SK-N-SH (cell line): ENCODE data around the gene BMPR1A. TPM values are rescaled to one million over a fixed set of nuclear protein-coding genes. Genes with fewer than 3 reads are reported as not detected.

Source experiments
- CTCF ChIA-PET: fragments of 300-600, 350-600 bp; formaldehyde crosslinking; extraction: SDS; loops from one replicate; lab custom pipeline; 2021; lab: Yijun Ruan, JAX
- POLR2A ChIA-PET: fragments of 350-600 bp; sonication (Branson Sonifier 250); formaldehyde crosslinking; extraction: SDS; loops from one replicate; lab custom pipeline; 2020; ENCODE audit warnings: antibody characterized with exemption, inconsistent platforms; lab: Yijun Ruan, JAX
- DNase-seq: peaks from one replicate; pipeline ENCODE4 v3.0.0; 2012
- H2AFZ ChIP-seq: fragments of 200-600 bp; sonication (generic); 2 replicates; pipeline ENCODE4 v1.8.1; 2016; ENCODE audit warnings: antibody characterized with exemption, mild to moderate bottlenecking, low read depth
- H3F3A ChIP-seq: fragments of 200-600 bp; sonication (generic); replicated peaks from 2 replicates; pipeline ENCODE3; 2016; ENCODE audit warnings: antibody characterized with exemption, mild to moderate bottlenecking; ENCODE audit not compliant: insufficient read depth
- H3K27ac ChIP-seq, 2 experiments: fragments of 200-500 bp in 1 of 2; fragments of 200-600 bp in 1 of 2; sonication (Bioruptor generic) in 1 of 2; sonication (generic), shearing (Covaris generic) in 1 of 2; 2 replicates each; pipeline versions ENCODE4 v1.5.1 to v1.6.1; 2014 to 2016; ENCODE audit warnings: low read depth in 2 of 2, inconsistent platforms in 1 of 2, low read length in 1 of 2, mild to moderate bottlenecking in 1 of 2, mixed read lengths in 1 of 2
- H3K27me3 ChIP-seq: fragments of 200-600 bp; sonication (generic), shearing (Covaris generic); 2 replicates; pipeline ENCODE4 v1.6.1; 2016; ENCODE audit warnings: mixed run types; ENCODE audit not compliant: insufficient read depth
- H3K36me3 ChIP-seq, 2 experiments: fragments of 200-500 bp in 1 of 2; fragments of 200-600 bp in 1 of 2; sonication (Bioruptor generic) in 1 of 2; sonication (generic) in 1 of 2; replicated peaks in 1 of 2; 2 replicates each; pipeline versions ENCODE3 to v1.5.1; 2014 to 2016; ENCODE audit warnings: low read length in 1 of 2, mild to moderate bottlenecking in 1 of 2; ENCODE audit not compliant: insufficient read depth in 2 of 2, control insufficient read depth in 1 of 2
- H3K4me1 ChIP-seq, 2 experiments: fragments of 200-500 bp in 1 of 2; fragments of 200-600 bp in 1 of 2; sonication (Bioruptor generic) in 1 of 2; sonication (generic), shearing (Covaris generic) in 1 of 2; 2 replicates each; pipeline versions ENCODE4 v1.5.1 to v1.6.1; 2014 to 2016; ENCODE audit warnings: low read depth in 1 of 2, low read length in 1 of 2, mixed run types in 1 of 2; ENCODE audit not compliant: insufficient read depth in 2 of 2, control insufficient read depth in 1 of 2
- H3K4me2 ChIP-seq: fragments of 200-600 bp; sonication (generic), shearing (Covaris generic); 2 replicates; pipeline ENCODE4 v1.6.1; 2017; ENCODE audit warnings: mixed run types
- H3K4me3 ChIP-seq, 2 experiments: fragments of 200-500 bp in 1 of 2; fragments of 200-600 bp in 1 of 2; sonication (Bioruptor generic) in 1 of 2; sonication (generic), shearing (Covaris generic) in 1 of 2; 2 replicates each; pipeline versions ENCODE4 v1.5.1 to v1.8.1; 2014 to 2016; ENCODE audit warnings: low read depth in 2 of 2, inconsistent platforms in 1 of 2, low read length in 1 of 2, mild to moderate bottlenecking in 1 of 2, mixed read lengths in 1 of 2, moderate library complexity in 1 of 2
- H3K79me2 ChIP-seq: fragments of 200-600 bp; sonication (generic); 2 replicates; pipeline ENCODE4 v1.8.1; 2017; ENCODE audit warnings: mild to moderate bottlenecking; ENCODE audit not compliant: insufficient read depth
- H3K9ac ChIP-seq: fragments of 200-600 bp; sonication (generic); 2 replicates; pipeline ENCODE4 v1.6.1; 2017; ENCODE audit warnings: mixed run types
- H3K9me2 ChIP-seq: fragments of 200-600 bp; sonication (generic); 2 replicates; pipeline ENCODE4 v1.6.1; 2017; ENCODE audit warnings: mixed run types
- H3K9me3 ChIP-seq: fragments of 200-600 bp; sonication (generic); 2 replicates; pipeline ENCODE4 v1.6.1; 2017; ENCODE audit warnings: mixed run types, mild to moderate bottlenecking, moderate library complexity
- H4K20me1 ChIP-seq: fragments of 200-600 bp; sonication (generic); 2 replicates; pipeline ENCODE4 v1.6.1; 2017; ENCODE audit warnings: mild to moderate bottlenecking, mixed run types; ENCODE audit not compliant: insufficient read depth
- ELF1 ChIP-seq: IDR thresholded peaks from 2 replicates; pipeline ENCODE4 v1.4.0; 2012
- EP300 ChIP-seq, 2 experiments: IDR thresholded peaks; 2 replicates each; pipeline versions ENCODE4 v1.4.0 to v1.6.1; 2012; ENCODE audit warnings: borderline replicate concordance in 1 of 2, low read depth in 1 of 2, low read length in 1 of 2
- EZH2phosphoT487 ChIP-seq: fragments of 200-600 bp; sonication (generic); IDR thresholded peaks from 2 replicates; pipeline ENCODE4 v1.6.1; 2017; ENCODE audit warnings: low read depth, mixed run types, mild to moderate bottlenecking, antibody characterized with exemption, moderate library complexity, borderline replicate concordance
- FOSL2 ChIP-seq: IDR thresholded peaks from 2 replicates; pipeline ENCODE4 v1.4.0; 2012; ENCODE audit warnings: low read depth, mild to moderate bottlenecking, moderate library complexity, borderline replicate concordance
- GABPA ChIP-seq: IDR thresholded peaks from 2 replicates; pipeline ENCODE4 v1.4.0; 2012; ENCODE audit warnings: low read depth, mild to moderate bottlenecking
- GATA2 ChIP-seq: sonication (generic); formaldehyde crosslinking; IDR thresholded peaks from 2 replicates; pipeline ENCODE4 v1.5.0; 2020; ENCODE audit warnings: mild to moderate bottlenecking, missing genetic modification reagents
- JUND ChIP-seq: IDR thresholded peaks from 2 replicates; pipeline ENCODE4 v1.4.0; 2012
- RCOR1 ChIP-seq: fragments of 150-350 bp; IDR thresholded peaks from 2 replicates; pipeline ENCODE4 v1.6.1; 2017; ENCODE audit warnings: antibody characterized with exemption, low read length
- RFX5 ChIP-seq: IDR thresholded peaks from 2 replicates; pipeline ENCODE4 v1.6.1; 2012; ENCODE audit warnings: mild to moderate bottlenecking, improper control_type of control experiment, low read length
- RXRA ChIP-seq: IDR thresholded peaks from 2 replicates; pipeline ENCODE4 v1.4.0; 2012; ENCODE audit warnings: low read depth, mild to moderate bottlenecking, borderline replicate concordance
- SIN3A ChIP-seq: IDR thresholded peaks from 2 replicates; pipeline ENCODE4 v1.6.1; 2012; ENCODE audit warnings: low read depth, mild to moderate bottlenecking, low read length, moderate library complexity, borderline replicate concordance
- TAF1 ChIP-seq: IDR thresholded peaks from 2 replicates; pipeline ENCODE4 v1.6.1; 2012; ENCODE audit warnings: low read depth, mild to moderate bottlenecking, low read length, moderate library complexity, borderline replicate concordance
- TCF12 ChIP-seq: IDR thresholded peaks from 2 replicates; pipeline ENCODE4 v1.4.0; 2012
- USF1 ChIP-seq: IDR thresholded peaks from 2 replicates; pipeline ENCODE4 v1.4.0; 2012; ENCODE audit warnings: low read depth, borderline replicate concordance
- USF2 ChIP-seq: fragments of 150-350 bp; IDR thresholded peaks from 2 replicates; pipeline ENCODE4 v1.6.1; 2017; ENCODE audit warnings: antibody characterized with exemption, low read length, low read depth, borderline replicate concordance
- YY1 ChIP-seq: IDR thresholded peaks from 2 replicates; pipeline ENCODE4 v1.4.0; 2012; ENCODE audit warnings: low read depth, mild to moderate bottlenecking
- WGBS: methylation state at CpG from one replicate; pipeline ENCODE4 v1.1.6; 2017; ENCODE audit warnings: low lambda C conversion rate; 5-methylcytosine and 5-hydroxymethylcytosine counted together
- polyA plus RNA-seq, 3 experiments: library from polyadenylated mRNA; depleted of rRNA; stranded (reverse); fragments of >200 nt; gene quantifications; 2 replicates each; pipeline ENCODE4 v1.2.3, GENCODE V29; 2012
- TF ChIP-seq, protein P1 (sequence below): IDR thresholded peaks from 2 replicates; pipeline ENCODE4 v1.4.0; 2012; ENCODE audit warnings: low read depth
- TF ChIP-seq, protein P2 (sequence below): fragments of 150-350 bp; IDR thresholded peaks from 2 replicates; pipeline ENCODE4 v1.6.1; 2016; ENCODE audit warnings: mild to moderate bottlenecking, low read depth, low read length
- TF ChIP-seq, protein P3 (sequence below): IDR thresholded peaks from 2 replicates; pipeline ENCODE4 v1.6.1; 2012; ENCODE audit warnings: mild to moderate bottlenecking, low read depth, low read length, moderate library complexity

BMPR1A gene
- polyA plus RNA-seq, 1 of the 3 experiments (the other 2 are of a cell fraction), result 12.7 TPM

DNA sequence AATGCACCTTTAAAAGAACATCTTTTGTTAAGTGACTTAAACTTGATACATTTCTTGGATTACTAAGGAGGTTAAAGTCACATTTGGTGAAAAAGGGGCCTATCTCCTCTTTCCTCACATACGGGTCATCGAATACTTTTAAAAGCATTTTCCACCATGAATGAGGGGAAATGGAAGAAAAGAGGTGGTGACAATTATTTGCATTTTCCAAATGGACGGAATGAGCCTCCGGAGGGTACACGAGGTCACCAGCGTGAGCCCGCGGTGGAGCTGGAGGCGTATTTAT, 1.0 kb upstream of the BMPR1A start:
- 3% methylated on average over 9 of the region's 9 CpGs for WGBS
- H3K79me2 ChIP-seq, result peaks cover 84% of the 10 kb centered on the region
- H3K27me3 ChIP-seq, result no peaks in the 10 kb centered on the region
- H2AFZ ChIP-seq, result peak overlapping the region; percentile 63; the same call in 1 of the 2 replicates
- peaks cover 12 to 23% of the 10 kb centered on the region in 2 experiments; a peak in 3 of 4 replicates for H3K4me1 ChIP-seq
- peak overlapping the region; percentile 98 for H3K27ac ChIP-seq
- H4K20me1 ChIP-seq, result peaks cover 22% of the 10 kb centered on the region
- peak overlapping the region; percentile 73 for H3K4me2 ChIP-seq
- POLR2A ChIA-PET, result interaction anchor here (0.9 to 2.3 kb wide), 6 partner anchors 10 to 140 kb away, joined by 3 to 18 read pairs (median 6); no protein-coding TSS in a partner anchor
- H3K36me3 ChIP-seq, result peaks cover 0 to 5% of the 10 kb centered on the region in 2 experiments
- H3K4me3 ChIP-seq, result peak overlapping the region; percentile 73 to 83
- no peaks in the 10 kb centered on the region for H3K9me3 ChIP-seq
- H3K9ac ChIP-seq, result peak overlapping the region; percentile 99
- CTCF ChIA-PET, result interaction anchor here (0.7 to 5.8 kb wide), 4 partner anchors 19 to 144 kb away, joined by 3 to 21 read pairs (median 4); no protein-coding TSS in a partner anchor
- no peak for DNase-seq
- TF ChIP-seq, protein P1, sequence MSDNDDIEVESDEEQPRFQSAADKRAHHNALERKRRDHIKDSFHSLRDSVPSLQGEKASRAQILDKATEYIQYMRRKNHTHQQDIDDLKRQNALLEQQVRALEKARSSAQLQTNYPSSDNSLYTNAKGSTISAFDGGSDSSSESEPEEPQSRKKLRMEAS, result peak; percentile 45
- TF ChIP-seq GABPA, result no peak
- TF ChIP-seq, all 33 proteins: peak for 1
- H3K9me2 ChIP-seq, result no peaks in the 10 kb centered on the region
- peaks cover 23% of the 10 kb centered on the region for H3F3A ChIP-seq

- POLR2A ChIA-PET, result interaction anchor here (0.7 to 2.3 kb wide), 8 partner anchors 10 to 139 kb away, joined by 3 to 18 read pairs (median 6); no protein-coding TSS in a partner anchor
- Histone ChIP-seq H3F3A (peaks cover 21% of the 10 kb centered on the region), H3K27ac (peak overlapping the region; percentile 98), H3K4me2 (peak overlapping the region; percentile 73), H3K4me1 (peaks cover 12 to 23% of the 10 kb centered on the region in 2 experiments; a peak in 3 of 4 replicates), H3K9me2 (no peaks in the 10 kb centered on the region), H3K27me3 (no peaks in the 10 kb centered on the region), H3K9ac (peak overlapping the region; percentile 99), H3K9me3 (no peaks in the 10 kb centered on the region), H3K36me3 (peaks cover 0 to 3% of the 10 kb centered on the region in 2 experiments), H2AFZ (peak overlapping the region; percentile 63; the same call in 1 of the 2 replicates), H4K20me1 (peaks cover 27% of the 10 kb centered on the region), H3K4me3 (peak overlapping the region; percentile 73 to 83), H3K79me2 (peaks cover 84% of the 10 kb centered on the region)
- 0% methylated on average over 13 of the region's 89 CpGs for WGBS
- CTCF ChIA-PET, result interaction anchor here (0.7 to 5.8 kb wide), 3 partner anchors 19 to 144 kb away, joined by 3 to 21 read pairs (median 5); no protein-coding TSS in a partner anchor
- peak; percentile 99 for DNase-seq
- TF ChIP-seq TCF12 (no peak), EP300 (IDR thresholded peaks at IDR 0.05; ENCODE audit: borderline replicate concordance in 1 of 2, low read depth in 1 of 2, low read length in 1 of 2) (no peak), FOSL2 (no peak), ELF1 (no peak), JUND (no peak), USF2 (no peak), RFX5 (no peak), TAF1 (peak; percentile 70; the same call in 1 of the 2 replicates), RCOR1 (no peak), USF1 (no peak), YY1 (no peak; the same call in 1 of the 2 replicates), SIN3A (peak; percentile 20; the same call in 1 of the 2 replicates), RXRA (no peak; the same call in 1 of the 2 replicates), GATA2 (CRISPR knock-in tag) (no peak), EZH2phosphoT487 (no peak)
- TF ChIP-seq, protein P2, sequence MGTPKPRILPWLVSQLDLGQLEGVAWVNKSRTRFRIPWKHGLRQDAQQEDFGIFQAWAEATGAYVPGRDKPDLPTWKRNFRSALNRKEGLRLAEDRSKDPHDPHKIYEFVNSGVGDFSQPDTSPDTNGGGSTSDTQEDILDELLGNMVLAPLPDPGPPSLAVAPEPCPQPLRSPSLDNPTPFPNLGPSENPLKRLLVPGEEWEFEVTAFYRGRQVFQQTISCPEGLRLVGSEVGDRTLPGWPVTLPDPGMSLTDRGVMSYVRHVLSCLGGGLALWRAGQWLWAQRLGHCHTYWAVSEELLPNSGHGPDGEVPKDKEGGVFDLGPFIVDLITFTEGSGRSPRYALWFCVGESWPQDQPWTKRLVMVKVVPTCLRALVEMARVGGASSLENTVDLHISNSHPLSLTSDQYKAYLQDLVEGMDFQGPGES, result no peak
- TF ChIP-seq, protein P3, sequence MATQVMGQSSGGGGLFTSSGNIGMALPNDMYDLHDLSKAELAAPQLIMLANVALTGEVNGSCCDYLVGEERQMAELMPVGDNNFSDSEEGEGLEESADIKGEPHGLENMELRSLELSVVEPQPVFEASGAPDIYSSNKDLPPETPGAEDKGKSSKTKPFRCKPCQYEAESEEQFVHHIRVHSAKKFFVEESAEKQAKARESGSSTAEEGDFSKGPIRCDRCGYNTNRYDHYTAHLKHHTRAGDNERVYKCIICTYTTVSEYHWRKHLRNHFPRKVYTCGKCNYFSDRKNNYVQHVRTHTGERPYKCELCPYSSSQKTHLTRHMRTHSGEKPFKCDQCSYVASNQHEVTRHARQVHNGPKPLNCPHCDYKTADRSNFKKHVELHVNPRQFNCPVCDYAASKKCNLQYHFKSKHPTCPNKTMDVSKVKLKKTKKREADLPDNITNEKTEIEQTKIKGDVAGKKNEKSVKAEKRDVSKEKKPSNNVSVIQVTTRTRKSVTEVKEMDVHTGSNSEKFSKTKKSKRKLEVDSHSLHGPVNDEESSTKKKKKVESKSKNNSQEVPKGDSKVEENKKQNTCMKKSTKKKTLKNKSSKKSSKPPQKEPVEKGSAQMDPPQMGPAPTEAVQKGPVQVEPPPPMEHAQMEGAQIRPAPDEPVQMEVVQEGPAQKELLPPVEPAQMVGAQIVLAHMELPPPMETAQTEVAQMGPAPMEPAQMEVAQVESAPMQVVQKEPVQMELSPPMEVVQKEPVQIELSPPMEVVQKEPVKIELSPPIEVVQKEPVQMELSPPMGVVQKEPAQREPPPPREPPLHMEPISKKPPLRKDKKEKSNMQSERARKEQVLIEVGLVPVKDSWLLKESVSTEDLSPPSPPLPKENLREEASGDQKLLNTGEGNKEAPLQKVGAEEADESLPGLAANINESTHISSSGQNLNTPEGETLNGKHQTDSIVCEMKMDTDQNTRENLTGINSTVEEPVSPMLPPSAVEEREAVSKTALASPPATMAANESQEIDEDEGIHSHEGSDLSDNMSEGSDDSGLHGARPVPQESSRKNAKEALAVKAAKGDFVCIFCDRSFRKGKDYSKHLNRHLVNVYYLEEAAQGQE, result 0 out of 2 replicates have a peak, but pooled peaks have one; percentile 33
Observed at GRCh38 chr10:86755740-86756510, 494 bp upstream of the BMPR1A start.
